ENCODE measurements around the gene NADK2.

NADK2 gene

DNA sequence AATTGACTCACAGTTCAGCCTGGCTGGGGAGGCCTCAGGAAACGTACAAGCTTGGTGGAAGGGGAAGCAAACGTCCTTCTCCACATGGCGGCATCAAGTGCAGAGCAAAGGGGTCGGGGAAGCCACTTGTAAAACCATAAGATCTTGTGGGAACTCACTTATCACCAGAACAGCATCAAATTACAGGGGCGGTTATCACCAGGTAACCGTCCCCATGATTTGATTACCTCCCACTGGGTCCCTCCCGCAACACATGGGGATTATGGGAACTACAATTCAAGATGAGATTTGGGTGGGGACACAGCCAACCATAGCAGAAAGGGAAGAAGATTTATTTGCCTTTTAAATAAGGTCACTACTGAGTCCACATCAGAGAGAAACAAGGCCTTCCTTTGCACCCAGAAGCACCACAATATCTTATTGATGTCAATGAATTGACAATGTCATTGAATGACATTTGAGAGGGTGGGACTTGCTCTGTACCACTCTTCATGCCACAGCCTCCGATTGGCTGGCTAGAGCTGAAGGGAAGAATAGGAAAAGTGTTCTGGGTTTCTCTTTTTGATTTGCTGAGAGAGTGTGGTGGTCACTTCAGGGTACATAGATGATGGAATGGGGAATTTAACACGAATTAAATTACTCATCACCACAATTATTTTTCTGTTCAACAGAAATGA is 78.8 kb downstream of the NADK2 start:
- DNase-seq (ENCODE audit: low read depth in 1 of 2, low spot score in 1 of 2): no peak
- no peak overlapping the region for H3K4me3 ChIP-seq (replicated peaks; ENCODE audit: insufficient read depth, low read length)
- H3K27ac ChIP-seq (replicated peaks): no peak overlapping the region
- no peaks in the 10 kb centered on the region for H3K27me3 ChIP-seq (ENCODE audit: insufficient read depth, poor library complexity, severe bottlenecking)
- TF ChIP-seq, protein P1, sequence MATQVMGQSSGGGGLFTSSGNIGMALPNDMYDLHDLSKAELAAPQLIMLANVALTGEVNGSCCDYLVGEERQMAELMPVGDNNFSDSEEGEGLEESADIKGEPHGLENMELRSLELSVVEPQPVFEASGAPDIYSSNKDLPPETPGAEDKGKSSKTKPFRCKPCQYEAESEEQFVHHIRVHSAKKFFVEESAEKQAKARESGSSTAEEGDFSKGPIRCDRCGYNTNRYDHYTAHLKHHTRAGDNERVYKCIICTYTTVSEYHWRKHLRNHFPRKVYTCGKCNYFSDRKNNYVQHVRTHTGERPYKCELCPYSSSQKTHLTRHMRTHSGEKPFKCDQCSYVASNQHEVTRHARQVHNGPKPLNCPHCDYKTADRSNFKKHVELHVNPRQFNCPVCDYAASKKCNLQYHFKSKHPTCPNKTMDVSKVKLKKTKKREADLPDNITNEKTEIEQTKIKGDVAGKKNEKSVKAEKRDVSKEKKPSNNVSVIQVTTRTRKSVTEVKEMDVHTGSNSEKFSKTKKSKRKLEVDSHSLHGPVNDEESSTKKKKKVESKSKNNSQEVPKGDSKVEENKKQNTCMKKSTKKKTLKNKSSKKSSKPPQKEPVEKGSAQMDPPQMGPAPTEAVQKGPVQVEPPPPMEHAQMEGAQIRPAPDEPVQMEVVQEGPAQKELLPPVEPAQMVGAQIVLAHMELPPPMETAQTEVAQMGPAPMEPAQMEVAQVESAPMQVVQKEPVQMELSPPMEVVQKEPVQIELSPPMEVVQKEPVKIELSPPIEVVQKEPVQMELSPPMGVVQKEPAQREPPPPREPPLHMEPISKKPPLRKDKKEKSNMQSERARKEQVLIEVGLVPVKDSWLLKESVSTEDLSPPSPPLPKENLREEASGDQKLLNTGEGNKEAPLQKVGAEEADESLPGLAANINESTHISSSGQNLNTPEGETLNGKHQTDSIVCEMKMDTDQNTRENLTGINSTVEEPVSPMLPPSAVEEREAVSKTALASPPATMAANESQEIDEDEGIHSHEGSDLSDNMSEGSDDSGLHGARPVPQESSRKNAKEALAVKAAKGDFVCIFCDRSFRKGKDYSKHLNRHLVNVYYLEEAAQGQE (IDR thresholded peaks at IDR 0.05; ENCODE audit: insufficient replicate concordance, low read depth): no peak
- TF ChIP-seq GABPA (IDR thresholded peaks at IDR 0.05; ENCODE audit: low read depth) (no peak), POLR2AphosphoS5 (IDR thresholded peaks at IDR 0.05; ENCODE audit: low read depth) (no peak), SPI1 (IDR thresholded peaks at IDR 0.05; ENCODE audit: borderline replicate concordance, low read depth) (no peak)
- TF ChIP-seq, protein P2, sequence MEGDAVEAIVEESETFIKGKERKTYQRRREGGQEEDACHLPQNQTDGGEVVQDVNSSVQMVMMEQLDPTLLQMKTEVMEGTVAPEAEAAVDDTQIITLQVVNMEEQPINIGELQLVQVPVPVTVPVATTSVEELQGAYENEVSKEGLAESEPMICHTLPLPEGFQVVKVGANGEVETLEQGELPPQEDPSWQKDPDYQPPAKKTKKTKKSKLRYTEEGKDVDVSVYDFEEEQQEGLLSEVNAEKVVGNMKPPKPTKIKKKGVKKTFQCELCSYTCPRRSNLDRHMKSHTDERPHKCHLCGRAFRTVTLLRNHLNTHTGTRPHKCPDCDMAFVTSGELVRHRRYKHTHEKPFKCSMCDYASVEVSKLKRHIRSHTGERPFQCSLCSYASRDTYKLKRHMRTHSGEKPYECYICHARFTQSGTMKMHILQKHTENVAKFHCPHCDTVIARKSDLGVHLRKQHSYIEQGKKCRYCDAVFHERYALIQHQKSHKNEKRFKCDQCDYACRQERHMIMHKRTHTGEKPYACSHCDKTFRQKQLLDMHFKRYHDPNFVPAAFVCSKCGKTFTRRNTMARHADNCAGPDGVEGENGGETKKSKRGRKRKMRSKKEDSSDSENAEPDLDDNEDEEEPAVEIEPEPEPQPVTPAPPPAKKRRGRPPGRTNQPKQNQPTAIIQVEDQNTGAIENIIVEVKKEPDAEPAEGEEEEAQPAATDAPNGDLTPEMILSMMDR (IDR thresholded peaks at IDR 0.05; ENCODE audit: insufficient read depth, low read length): no peak

DNA sequence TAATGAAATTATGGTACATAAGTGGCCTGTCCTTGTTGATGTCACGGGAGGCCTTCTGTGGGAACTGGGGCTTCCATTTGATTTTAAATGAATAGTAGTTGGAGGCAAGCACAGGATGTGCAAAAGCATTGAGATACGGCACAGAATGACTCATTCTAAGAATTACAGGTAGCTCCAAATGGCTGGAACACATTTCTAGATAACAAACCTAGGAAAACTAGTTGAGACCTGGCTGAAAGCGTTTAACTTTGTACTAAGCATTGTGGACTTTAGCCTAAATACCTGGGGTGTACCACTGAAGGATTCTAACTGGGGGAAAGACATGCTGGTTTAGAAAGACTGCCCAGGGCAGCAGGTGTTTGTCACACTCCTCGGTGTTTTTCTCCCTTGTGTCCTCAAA is 80.4 kb downstream of the NADK2 start:
- Histone ChIP-seq H3K27me3 (ENCODE audit: insufficient read depth, poor library complexity, severe bottlenecking) (no peaks in the 10 kb centered on the region), H3K4me3 (replicated peaks; ENCODE audit: insufficient read depth, low read length) (no peak overlapping the region), H3K27ac (replicated peaks) (no peak overlapping the region)
- DNase-seq (ENCODE audit: low read depth in 1 of 2, low spot score in 1 of 2): no peak
- TF ChIP-seq POLR2AphosphoS5 (IDR thresholded peaks at IDR 0.05; ENCODE audit: low read depth) (no peak), GABPA (IDR thresholded peaks at IDR 0.05; ENCODE audit: low read depth) (no peak), SPI1 (IDR thresholded peaks at IDR 0.05; ENCODE audit: borderline replicate concordance, low read depth) (no peak)
- TF ChIP-seq, protein P2 (IDR thresholded peaks at IDR 0.05; ENCODE audit: insufficient read depth, low read length): no peak
- TF ChIP-seq, protein P1 (IDR thresholded peaks at IDR 0.05; ENCODE audit: insufficient replicate concordance, low read depth): no peak

DNA sequence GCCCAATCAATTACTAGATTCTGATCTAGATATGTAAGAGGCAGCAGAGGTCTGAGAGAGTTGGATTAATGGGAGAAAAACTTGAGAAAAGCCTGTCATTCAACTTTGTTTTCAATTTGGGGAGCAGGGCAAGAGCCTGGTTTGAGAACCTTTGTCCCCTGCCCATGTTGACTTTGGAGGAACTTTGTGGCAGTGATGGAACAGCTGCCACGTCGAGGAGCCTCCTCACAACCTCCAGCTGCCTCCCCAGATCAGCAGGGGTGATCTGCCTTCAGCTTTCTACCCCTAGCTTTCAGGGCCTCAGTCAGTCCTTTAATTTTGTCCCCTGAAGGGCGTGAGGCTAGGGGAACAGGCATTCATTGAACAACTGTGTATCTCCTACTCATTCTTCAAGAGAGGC is 81.1 kb downstream of the NADK2 start:
- Histone ChIP-seq H3K27me3 (ENCODE audit: insufficient read depth, poor library complexity, severe bottlenecking) (no peaks in the 10 kb centered on the region), H3K4me3 (replicated peaks; ENCODE audit: insufficient read depth, low read length) (no peak overlapping the region), H3K27ac (replicated peaks) (no peak overlapping the region)
- DNase-seq (ENCODE audit: low read depth in 1 of 2, low spot score in 1 of 2): no peak
- no peak for TF ChIP-seq GABPA (IDR thresholded peaks at IDR 0.05; ENCODE audit: low read depth)
- TF ChIP-seq POLR2AphosphoS5 (IDR thresholded peaks at IDR 0.05; ENCODE audit: low read depth): no peak
- TF ChIP-seq, protein P2 (IDR thresholded peaks at IDR 0.05; ENCODE audit: insufficient read depth, low read length): no peak
- TF ChIP-seq, protein P1 (IDR thresholded peaks at IDR 0.05; ENCODE audit: insufficient replicate concordance, low read depth): no peak
- no peak for TF ChIP-seq SPI1 (IDR thresholded peaks at IDR 0.05; ENCODE audit: borderline replicate concordance, low read depth)

Measured in HL-60 (cell line).